ENCODE results near the gene ABHD16B.

The ABHD16B gene

GRCh38 chr20:63861365-63861934 is at the start of gene ABHD16B:
ABHD16B (plus strand) TSS chr20:63861498; CDS start chr20:63861541, 43 bp downstream.
- DNase-seq: no peak

GRCh38 chr20:63814891-63815614 is 46.2 kb upstream of the ABHD16B start:
- no peak for DNase-seq

- DNase-seq: no peak
These were observed 45.6 kb upstream of the ABHD16B start for GRCh38 chr20:63815615-63816253.

GRCh38 chr20:63819224-63819921 is 41.9 kb upstream of the ABHD16B start:
- no peak for DNase-seq

- DNase-seq: no peak
These were observed 39.5 kb upstream of the ABHD16B start for GRCh38 chr20:63821811-63822210.

- no peak for DNase-seq
These were observed 39.0 kb upstream of the ABHD16B start for GRCh38 chr20:63822276-63822696.

- no peak for DNase-seq
These were observed 37.5 kb upstream of the ABHD16B start for GRCh38 chr20:63823691-63824311.

- no peak for DNase-seq
These were observed 35.8 kb upstream of the ABHD16B start for GRCh38 chr20:63825331-63826118.

GRCh38 chr20:63826753-63827152 is 34.5 kb upstream of the ABHD16B start:
- no peak for DNase-seq

- no peak for DNase-seq
These were observed 33.2 kb upstream of the ABHD16B start for GRCh38 chr20:63828124-63828523.

- DNase-seq: no peak
These were observed 32.8 kb upstream of the ABHD16B start for GRCh38 chr20:63828545-63828944.

- no peak for DNase-seq
These were observed 32.3 kb upstream of the ABHD16B start for GRCh38 chr20:63828951-63829350.

- DNase-seq: no peak
These were observed 31.7 kb upstream of the ABHD16B start for GRCh38 chr20:63829603-63829944.

- no peak for DNase-seq
These were observed 31.1 kb upstream of the ABHD16B start for GRCh38 chr20:63829945-63830835.

- DNase-seq: peak; percentile 30
These were observed 30.3 kb upstream of the ABHD16B start, which contains the start of gene ZBTB46 for GRCh38 chr20:63830841-63831588. ZBTB46 (minus strand) TSS chr20:63831264; CDS start chr20:63790757, 40,507 bp downstream.

- no peak for DNase-seq
These were observed 29.7 kb upstream of the ABHD16B start for GRCh38 chr20:63831646-63831992.

GRCh38 chr20:63831993-63832686 is 29.2 kb upstream of the ABHD16B start:
- no peak for DNase-seq

GRCh38 chr20:63833776-63834490 is 27.4 kb upstream of the ABHD16B start:
- DNase-seq: no peak

GRCh38 chr20:63834491-63834880 is 26.8 kb upstream of the ABHD16B start:
- DNase-seq: no peak

Data from CD4-positive, alpha-beta T cell treated with Interleukin-21 for 1 hour (primary cell).